HT-29 (cell line): ENCODE results near the gene C12orf75. TPM values are rescaled to one million over a fixed set of nuclear protein-coding genes. Genes with fewer than 3 reads are reported as not detected.
"Not testable (repeated sequence)": the region's sequence is repeated elsewhere in the genome, so short reads cannot be mapped to it uniquely, and the experiment has no call there.

ENCODE experiments used
- DNase-seq: peaks from one replicate; pipeline ENCODE4 v3.0.0-alpha.2; 2015; ENCODE audit warnings: low spot score
- total RNA-seq: library from RNA; depleted of rRNA; stranded (reverse); fragments of >200 nt; shearing (Covaris generic); gene quantifications from 2 replicates; pipeline ENCODE4 v1.2.3, GENCODE V29; 2014; rRNA removed

The C12orf75 gene
- 81.9 and 94.0 TPM in 2 replicates for total RNA-seq

DNA sequence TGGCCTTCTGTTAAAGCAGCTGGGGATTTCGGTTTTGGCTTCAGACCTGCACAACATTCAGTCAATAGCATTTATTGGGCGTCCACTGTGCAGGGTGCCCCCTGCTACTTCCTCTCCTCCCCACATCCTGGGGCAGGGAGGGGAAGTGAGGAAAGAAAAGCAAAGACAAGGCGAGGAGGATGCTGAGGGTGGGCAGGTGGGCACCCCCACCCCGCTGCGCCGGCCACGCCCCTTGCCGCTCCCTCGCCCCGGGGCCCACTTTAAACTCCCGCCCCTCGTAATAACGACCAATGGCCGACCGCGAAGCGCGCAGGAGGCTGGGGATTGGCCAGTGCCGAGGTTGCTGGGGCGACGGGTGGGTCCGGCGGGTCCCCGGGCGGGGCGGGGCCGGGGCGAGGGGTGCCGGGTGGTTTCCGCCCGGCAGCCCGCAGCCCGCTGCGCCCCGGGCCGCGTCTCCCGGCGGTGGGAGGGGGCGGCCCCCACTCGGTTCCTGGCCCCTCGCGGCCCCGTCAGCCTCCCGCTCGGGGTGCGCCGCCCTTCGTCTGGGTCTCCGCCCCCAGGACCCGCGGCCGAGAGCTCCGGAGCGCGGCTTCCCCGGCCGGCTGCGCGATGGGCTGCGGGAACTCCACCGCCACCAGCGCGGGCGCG lies at the start of gene C12orf75:
TSS of gene C12orf75 (plus strand) at position 409 of the 648 bp plus-strand sequence. CDS start at position 610, 201 bp downstream.
- DNase-seq, result peak; percentile 73

DNA sequence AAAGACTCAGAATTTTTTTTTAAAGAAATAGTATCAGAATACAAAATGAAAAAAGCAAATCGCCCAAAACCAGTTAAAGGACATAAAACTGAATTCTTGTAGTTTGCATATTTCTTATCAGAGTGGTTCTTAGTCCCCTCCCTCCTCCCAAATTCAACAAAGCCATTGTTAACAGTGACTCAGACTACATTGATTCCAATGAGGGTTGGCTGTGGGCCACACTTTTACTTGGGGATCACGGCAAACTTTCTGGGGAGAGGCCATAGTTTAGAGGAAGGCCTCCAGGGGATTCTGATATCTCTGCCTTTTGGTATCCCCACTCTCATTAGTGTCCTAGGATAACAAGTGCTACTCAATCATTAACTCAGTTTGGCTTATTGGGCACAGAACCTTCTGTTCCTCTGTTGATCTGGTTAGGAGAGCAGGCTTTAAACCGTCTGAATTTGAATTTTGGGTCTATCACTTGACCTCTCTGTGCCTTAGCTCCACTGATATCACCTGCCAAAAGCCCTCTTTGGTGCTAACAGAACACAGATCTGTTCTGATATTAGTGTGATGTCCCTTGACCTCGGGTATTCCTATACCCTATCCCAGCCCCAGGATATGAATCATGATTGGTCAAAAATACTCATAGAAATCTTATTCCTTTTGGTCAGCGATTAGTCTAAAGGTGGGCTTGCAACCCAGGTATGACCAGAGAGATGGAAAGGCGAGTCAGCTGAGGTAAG lies 49.4 kb upstream of the C12orf75 start:
- DNase-seq, result peak; percentile 52

DNA sequence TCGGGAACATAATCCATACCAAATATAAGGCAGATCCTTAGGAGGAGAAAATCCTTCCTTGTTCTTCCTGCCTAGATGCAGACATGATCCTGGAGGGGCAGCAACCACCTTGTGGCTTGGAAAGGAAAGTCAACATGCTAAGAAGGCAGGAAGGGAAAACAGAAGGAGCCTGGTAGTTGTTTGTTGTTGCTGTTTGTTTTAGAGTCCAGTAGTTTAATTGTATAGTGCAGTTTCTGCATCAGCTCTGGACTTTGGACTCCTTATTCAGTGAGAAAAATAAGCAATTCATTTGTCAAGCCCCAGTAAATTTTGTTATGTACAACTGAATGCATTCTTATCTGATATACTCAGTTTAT lies 48.8 kb upstream of the C12orf75 start:
- DNase-seq, result peak; percentile 74

DNA sequence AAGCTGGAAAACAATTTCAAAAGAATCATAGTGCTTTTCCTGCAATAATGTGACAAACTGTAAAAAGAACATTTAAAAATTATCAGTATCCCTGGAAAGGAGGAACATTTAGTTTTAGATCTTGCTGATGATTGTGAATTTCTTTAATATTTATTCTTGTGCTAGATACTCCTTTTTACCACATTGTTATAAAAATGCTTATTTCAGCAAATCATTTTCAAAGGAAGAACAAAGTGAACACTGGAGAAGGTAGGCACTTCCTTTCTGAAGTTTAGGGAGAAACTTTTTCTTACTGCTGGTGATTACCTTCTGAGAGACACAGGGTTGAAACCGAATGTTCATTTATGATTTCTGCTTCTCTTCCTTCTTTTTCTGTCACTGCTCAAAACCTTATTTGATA lies 45.1 kb upstream of the C12orf75 start:
- DNase-seq, result no peak

DNA sequence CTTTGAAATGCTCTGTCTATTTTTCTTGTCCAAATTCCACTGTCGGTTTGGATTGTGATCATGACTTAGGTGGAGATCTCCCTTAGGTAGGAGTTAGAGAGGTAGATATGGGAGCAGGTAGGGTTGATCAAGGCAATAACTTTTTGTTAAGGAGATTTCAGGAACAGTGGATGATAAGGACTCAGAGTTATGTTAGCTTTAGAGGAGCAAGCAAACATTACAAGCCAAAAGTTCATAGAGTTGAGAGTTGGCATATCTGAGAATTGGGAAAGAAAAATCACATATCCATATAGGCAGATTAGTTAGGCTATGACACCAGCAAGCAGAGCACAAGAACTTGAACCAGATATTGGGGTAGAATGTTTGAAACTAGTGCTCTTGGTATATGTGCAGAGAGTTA lies 43.1 kb upstream of the C12orf75 start:
- DNase-seq, result no peak

DNA sequence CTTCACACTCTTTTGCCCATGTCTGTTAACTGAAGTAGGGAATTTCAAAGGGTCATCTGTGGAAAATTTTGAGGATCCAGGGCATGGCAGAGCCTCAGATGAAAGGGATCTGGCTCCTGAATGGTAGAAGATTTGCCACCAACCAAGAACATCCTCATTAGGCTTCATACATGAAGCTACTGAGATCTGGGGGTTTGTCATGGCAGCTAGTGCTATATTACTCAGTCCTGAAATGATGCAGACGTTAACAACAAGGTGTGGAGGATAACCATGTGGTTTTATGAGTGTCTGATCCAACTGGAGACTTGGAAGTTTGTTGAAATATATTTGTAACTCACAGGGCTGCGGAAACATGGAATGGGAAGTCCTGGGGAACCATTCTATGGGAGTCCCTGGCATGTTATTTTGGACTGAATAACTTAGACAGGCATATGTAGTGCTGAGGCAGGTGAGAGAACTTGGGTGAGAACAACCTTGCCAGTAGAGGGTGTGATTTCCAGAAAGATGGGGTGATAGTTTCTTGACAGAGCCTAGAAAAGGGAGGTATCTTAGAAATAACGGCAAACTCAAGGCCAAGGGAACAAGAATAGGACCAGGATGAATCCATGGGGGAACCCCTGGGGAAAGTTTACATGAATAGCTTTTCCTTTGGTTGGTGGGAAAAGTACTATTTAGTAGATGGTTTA lies 42.0 kb upstream of the C12orf75 start:
- peak; percentile 17 for DNase-seq

DNA sequence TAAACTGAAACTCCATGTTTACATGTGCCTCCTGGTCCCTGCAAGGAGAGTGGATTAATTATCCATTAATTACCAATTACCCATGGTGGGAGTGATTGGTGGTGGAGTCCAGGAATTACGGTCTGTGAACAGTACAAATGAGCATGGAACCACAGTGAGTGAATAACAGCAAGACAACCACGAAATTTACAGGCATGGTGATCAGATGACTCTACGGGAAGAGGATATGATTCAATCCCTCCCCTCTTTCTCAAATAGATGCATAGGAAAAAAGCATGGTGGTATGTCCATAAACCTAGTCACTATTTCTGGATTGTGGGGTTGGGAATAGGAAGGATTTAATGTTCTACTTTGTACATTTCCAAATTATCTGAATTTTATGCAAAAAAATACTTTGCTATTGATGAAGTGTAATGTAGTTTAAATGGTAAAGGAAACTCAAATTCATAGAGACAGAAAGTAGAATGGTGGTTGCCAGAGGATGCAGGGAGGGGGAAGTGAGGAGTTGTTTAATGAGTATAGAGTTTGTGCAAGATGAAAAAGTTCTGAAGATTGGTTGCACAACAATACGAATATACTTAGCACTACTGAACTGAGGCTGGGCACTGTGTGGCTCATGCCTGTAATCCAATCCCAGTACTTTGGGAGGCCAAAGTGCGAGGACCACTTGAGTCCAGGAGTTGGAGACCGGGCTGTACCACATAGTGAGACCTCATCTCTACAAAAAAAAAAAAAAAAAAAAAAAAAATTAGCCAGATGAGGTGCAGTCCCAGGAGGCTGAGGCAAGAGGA lies 41.2 kb upstream of the C12orf75 start:
- no peak for DNase-seq

DNA sequence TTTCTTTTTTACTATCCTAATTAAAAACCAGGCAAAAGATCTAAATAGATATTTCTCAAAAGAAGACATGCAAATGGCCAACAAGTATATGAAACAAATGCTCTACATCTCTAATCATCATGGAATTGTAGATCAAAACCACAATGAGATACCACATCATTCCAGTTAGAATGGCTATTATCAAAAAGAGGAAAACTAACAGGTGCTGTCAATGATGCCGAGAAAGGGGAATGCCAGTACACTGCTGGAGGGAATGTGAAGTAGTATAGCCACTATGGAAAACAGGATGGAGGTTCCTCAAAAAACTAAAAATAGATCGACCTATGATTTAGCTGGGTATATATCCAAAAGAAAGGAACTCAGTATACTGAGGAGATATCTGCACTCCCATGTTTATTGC lies 39.0 kb upstream of the C12orf75 start:
- DNase-seq, result no peak

DNA sequence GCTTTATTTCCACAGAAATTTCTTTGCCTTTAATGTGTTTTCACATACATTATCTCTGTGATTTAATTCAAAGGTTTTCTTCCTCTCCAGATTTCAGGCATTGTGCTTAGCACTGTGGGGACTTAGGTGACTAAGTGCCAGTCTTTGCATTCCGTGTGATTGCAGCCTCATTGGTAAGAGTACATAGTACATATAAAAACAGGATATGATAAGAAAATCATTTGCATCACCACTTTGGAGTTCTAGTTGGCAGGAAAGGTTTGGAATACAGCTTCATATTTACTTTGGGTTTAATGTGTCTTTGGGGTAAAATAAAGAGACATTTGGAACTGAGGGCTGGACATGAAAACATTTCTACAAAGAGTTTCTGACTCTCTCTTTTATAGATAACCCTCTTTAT lies 37.8 kb upstream of the C12orf75 start:
- no peak for DNase-seq

DNA sequence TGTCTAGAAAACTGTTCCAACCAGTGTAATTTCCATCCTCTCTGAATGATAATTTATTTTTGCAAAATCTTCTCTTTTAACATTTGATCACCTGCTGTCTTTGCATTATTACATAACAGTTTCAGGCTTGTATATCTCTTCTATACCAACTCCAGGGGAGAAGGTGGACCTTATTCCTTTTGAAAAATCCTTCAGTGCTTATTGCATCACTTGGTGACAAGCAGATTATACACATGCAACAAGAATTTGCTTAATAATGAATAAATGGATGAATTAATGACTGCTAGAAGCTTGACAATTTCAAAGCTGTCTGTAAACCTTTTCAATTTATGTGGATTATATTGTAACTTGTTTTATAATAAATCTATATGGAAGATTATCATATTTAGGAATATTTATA lies 37.3 kb upstream of the C12orf75 start:
- DNase-seq, result no peak

DNA sequence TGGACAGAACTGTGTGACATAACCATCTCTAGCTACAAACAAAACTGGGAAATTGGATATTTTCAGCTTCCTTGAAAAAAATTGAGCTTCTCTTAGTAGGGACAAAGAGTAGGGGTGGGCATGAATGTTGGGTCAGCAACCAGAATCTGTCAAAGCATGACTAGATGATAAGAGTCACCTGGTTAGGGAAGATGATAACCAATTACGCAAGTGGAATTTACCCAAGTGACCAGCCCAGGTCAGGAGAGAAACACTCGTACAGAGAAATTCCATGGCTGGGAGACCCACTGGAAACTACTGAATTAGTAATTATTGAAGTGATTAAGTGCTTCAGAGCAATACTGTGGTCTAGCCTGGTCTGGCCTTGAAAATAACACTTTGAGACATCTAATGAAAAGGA lies 36.3 kb upstream of the C12orf75 start:
- DNase-seq, result no peak

DNA sequence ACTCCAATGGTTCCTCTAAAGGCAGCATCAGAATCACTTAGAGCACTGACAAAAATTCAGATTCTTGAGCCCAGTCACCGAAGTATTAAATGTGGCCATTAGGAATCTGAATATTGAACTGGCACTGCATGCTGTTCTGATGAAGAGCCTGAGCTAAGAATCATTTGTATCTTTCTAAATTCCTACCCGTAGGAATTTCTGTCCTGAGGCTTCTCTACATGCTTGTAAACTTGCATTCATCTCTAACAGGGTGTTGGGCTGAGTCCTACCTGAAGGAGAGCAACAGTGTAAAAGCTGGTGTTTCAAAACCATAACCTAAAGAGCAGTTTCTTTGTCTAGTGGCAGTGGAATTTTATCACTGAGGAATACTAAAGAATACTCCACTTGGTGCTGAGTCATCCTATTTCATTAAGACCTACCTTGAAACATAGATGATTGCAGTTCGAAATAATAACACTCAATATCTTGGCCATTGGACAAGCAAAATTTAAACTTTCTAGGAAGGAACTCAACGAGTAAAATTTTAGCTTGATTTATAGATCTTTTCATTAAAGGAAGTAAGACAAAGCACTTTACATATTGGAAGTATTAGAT lies 35.5 kb upstream of the C12orf75 start:
- DNase-seq, result no peak

DNA sequence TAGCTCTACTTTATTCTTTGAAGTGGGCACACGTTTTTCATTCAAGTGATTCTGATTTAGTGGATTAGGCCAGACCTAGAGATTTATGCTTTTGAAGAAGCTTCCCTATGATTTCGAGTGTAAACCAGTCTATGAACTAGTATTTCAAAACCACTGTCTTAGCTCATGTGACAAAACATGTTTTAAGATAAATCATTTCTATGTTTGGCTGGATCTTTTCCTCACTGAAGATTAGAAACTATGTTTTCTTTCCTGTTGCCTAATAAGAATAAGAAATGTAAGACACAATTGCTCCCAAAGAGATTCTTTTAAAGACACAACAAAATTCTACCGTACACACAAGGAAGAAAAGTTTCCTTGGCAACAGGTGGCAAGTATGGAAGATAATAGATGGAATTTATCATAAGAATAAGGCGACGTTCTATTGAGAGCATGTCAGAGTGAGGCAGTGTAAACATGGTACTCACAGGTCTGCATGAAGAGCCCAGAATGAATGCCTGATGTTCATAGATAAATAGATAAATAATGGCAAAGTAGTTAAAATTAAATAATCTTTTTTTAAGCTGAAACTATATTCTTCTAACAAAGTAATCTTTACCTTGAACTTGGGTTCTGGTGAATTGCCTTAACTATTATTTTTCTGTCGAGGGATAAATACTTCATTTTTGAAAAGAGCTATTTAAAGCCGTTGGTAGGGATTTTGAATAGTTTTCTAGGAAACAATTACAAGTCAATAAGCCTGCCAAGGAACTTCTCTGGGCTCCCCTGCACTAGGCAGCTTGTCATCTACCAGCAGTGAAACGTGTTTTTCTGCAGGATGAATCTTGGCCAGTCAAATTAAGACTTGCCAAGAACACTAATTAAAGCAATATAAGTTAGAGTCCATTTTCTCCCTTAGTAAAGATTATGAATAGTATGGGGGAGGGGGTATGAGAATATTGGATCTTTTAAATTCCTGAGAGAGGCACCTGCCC lies 34.1 kb upstream of the C12orf75 start:
- DNase-seq, result no peak

DNA sequence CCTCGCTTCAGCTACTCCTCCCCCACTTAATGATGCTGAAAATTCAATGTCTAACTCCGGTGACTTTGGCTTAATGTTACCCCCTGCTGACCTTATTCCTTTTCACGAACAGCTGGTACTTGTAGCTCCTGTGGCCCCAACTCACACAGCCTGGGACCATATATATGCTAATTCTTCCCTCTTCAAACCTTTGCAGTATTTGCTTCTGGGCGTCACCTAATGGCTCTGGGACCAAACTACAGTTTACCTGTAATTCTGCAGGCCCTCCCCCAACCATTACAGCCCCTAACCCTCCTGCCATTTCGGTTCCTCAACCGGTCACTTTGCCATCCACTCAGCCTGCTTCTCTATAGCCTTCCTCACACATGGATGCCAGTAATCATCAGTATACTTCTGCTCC lies 29.6 kb upstream of the C12orf75 start:
- DNase-seq, result no peak

DNA sequence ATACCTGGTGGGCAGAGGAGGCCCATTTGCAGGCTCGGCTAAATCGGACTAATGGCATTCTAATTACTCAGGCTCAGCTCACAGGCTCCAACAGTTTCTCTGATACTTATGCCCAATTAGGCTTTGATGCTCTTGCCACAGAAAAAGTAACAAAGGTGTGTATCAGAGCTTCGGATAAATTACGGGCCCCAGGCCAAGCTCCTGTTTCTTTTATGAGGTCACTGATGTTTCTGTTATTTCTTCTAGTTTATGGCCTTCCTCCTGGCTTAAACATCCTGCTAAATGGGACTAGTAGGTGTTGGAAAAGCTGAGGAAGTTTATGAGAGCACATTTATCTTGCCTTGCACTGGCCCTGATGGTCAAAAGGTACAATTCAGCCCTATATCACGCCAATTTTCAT lies 28.8 kb upstream of the C12orf75 start:
- DNase-seq, result no peak

DNA sequence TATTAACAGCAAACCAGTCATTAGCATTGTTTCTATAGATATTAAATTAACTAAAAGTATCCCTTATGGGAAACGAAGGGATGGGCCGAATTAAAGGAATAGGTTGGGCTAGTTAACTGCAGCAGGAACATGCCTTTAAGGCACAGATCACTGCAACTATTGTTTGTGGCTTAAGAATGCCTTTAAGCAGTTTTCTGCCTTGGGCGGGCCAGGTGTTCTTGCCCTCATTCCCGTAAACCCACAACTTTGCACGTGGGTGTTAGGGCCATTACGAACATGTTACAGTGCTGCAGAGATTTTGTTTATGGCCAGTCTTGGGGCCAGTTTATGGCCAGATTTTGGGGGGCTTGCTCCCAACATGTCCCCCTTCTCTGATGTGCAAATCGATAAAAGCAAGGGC lies 27.5 kb upstream of the C12orf75 start:
- DNase-seq, result not testable (repeated sequence)

DNA sequence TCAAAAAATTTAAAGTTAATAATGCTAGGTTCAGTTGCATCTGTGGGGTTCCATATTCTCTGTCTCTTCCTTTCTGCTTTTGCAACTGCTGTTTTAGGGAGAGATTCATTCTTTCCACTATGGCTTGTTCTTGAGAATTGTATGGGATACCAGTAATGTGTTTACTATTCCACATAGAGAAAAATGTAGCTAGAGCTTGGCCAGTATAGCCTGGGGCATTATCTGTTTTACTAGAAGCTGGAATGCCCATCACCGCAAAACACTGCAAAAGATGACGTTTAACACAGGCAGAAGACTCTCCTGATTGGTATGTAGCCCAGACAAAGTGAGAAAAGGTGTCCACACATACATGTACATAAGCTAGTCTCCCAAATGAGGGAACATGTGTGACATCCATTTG lies 25.9 kb upstream of the C12orf75 start:
- not testable (repeated sequence) for DNase-seq

DNA sequence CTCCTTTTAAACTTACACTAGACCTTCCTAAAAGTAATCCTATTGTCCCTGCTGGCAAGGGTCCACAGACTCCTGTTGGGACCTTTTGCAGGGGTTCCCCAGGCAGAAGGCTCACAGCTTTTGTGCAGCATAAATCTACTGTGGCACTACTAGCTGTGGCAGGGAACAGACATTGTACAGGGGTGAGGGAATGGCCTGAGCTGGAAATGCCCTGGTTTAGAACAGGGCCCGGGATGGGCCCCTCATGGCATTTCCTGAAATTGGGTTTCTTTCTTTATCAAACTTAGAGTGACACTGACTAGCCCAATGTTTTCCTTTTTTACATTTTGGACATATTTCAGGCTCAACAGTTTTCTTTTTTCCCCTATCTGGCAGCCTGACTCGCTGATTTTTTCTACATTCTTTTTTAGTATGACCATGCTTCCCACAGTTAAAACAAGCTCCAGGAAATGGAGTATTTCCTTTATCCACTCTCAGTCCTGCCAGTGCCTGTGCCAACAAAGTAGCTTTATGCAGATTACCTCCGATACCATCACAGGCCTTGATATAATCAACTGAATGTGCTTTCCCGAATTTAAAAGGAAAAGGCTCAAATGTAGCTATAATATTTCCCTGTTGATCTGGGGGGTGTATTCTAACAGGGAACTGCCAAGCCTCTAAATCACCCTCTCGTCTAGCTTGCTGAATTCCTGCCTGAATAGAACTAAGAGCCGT lies 22.7 kb upstream of the C12orf75 start:
- not testable (repeated sequence) for DNase-seq

DNA sequence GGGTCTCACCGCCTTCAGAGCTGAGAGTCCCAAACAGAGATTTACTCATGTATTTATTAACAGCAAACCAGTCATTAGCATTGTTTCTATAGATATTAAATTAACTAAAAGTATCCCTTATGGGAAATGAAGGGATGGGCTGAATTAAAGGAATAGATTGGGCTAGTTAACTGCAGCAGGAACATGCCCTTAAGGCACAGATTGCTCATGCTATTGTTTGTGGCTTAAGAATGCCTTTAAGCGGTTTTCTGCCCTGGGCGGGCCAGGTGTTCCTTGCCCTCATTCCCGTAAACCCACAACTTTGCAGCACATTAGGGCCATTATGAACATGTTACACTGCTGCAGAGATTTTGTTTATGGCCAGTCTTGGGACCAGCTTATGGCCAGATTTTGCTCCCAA lies 21.7 kb upstream of the C12orf75 start:
- DNase-seq, result not testable (repeated sequence)

DNA sequence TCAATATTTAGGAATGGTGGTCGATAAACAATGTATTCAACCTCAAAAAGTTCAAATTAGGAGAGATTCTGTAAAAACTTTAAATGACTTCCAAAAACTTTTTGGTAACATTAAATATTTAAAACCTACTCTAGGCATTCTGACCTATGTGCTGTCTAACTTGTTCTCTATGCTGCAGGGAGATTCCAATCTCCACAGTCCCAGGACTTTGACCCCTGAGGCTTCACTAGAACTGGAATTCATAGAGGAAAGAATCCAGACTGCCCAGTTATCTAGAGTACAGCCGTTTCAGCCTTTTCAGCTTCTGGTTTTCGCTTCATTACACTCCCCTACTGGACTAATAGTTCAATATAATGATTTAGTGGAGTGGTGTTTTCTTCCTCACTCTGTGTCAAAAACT lies 21.1 kb upstream of the C12orf75 start:
- DNase-seq, result not testable (repeated sequence)
